Prostate gland (tissue), 2 donors: ENCODE measurements around the gene EXO5.

Experiments used
- POLR2A ChIP-seq: fragments of 450-650 bp; IDR thresholded peaks from one replicate; pipeline ENCODE4 v1.6.1; 2016; ENCODE audit warnings: antibody characterized with exemption, mild to moderate bottlenecking
- POLR2AphosphoS5 ChIP-seq: sonication (generic); formaldehyde crosslinking; IDR thresholded peaks from one replicate; pipeline ENCODE4 v1.6.1; 2017; ENCODE audit warnings: antibody characterized with exemption
- TF ChIP-seq, protein P1 (sequence below), 4 experiments: fragments of 200-600 bp in 2 of 4; fragments of 450-650 bp in 2 of 4; sonication (generic) in 2 of 4; IDR thresholded peaks; 1 replicate in 3 of 4; 2 replicates in 1 of 4; pipeline ENCODE4 v1.5.1; 2016 to 2019; ENCODE audit warnings: antibody characterized with exemption in 4 of 4, mild to moderate bottlenecking in 2 of 4, moderate library complexity in 2 of 4

DNA sequence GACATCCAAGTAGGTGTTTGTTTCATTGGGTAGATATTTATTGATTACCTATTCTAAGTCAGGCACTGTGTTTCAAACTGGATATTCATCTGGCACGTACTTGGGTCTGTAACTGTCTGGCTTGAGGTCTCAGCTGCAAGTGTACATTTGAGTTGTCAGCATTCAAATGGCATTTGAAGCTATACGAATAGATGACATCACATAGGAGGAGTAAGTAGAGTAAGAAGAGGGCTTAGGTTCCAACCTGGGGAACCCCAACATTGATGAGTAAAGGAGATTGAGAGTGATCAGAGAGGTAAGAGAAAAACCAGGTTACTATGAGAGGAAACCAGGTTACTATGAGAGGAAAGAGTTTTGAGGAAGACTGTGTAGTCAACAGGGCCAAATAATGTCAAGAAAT, 53.6 kb downstream of the EXO5 start:
- TF ChIP-seq, protein P1, sequence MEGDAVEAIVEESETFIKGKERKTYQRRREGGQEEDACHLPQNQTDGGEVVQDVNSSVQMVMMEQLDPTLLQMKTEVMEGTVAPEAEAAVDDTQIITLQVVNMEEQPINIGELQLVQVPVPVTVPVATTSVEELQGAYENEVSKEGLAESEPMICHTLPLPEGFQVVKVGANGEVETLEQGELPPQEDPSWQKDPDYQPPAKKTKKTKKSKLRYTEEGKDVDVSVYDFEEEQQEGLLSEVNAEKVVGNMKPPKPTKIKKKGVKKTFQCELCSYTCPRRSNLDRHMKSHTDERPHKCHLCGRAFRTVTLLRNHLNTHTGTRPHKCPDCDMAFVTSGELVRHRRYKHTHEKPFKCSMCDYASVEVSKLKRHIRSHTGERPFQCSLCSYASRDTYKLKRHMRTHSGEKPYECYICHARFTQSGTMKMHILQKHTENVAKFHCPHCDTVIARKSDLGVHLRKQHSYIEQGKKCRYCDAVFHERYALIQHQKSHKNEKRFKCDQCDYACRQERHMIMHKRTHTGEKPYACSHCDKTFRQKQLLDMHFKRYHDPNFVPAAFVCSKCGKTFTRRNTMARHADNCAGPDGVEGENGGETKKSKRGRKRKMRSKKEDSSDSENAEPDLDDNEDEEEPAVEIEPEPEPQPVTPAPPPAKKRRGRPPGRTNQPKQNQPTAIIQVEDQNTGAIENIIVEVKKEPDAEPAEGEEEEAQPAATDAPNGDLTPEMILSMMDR (IDR thresholded peaks at IDR 0.05): no peak
- TF ChIP-seq POLR2AphosphoS5 (no peak), POLR2A (no peak)
